ENCODE measurements around the gene CDH4. TPM values are rescaled to one million over a fixed set of nuclear protein-coding genes. Genes with fewer than 3 reads are reported as not detected.

The CDH4 gene
- total and polyA plus RNA-seq, 2 of the 8 experiments (the other 6 are each of a cell fraction or from before 2014, with no cell fraction given) = 4.3 to 7.9 TPM

DNA sequence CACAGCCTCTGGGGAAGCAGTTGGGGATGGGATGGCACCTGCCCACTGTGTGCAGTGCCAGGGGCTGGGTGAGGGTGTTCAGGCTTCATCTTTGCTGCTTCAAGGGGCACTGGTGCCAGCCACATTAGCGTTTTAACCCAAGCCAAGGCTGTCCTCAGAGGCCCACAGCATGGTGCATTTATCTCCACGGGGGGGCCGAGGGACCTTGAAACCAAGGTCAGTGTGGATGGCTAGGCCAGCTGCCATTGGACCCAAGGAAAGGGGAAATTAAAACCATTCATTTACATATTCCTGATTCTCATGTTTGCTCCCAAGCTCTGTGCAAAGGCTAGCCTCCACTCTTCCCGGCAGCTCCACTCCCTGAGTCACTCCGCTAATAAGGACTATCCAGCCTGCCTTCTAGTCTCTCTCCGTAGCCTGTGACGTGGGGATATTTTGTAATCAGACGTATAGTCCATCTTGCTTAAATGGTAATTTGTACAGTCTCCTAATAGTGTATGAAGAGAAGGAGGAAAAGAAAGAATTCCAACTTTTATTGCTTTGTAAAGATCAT, 197.1 kb downstream of the CDH4 start:
- Histone ChIP-seq H2BK20ac (ENCODE audit: low read length) (peak overlapping the region; percentile 38), H4K91ac (replicated peaks; ENCODE audit: insufficient read length, low read length) (peak overlapping the region; percentile 87), H3K4me1 (replicated peaks in 1 of 4; ENCODE audit: control insufficient read depth in 3 of 4, insufficient read depth in 4 of 4, low read length in 3 of 4) (peaks cover 11 to 30% (median 23%) of the 10 kb centered on the region in 4 experiments), H2AFZ (ENCODE audit: low read length) (no peak overlapping the region), H3K18ac (ENCODE audit: extremely low read depth, low read length) (0 out of 2 replicates have a peak overlapping the region, but pooled peaks have one; percentile 10), H3K9ac (replicated peaks in 1 of 4; ENCODE audit: extremely low read depth in 1 of 4, low read depth in 3 of 4, low read length in 3 of 4) (no peak overlapping the region), H3K36me3 (ENCODE audit: control insufficient read depth in 2 of 4, insufficient read depth in 4 of 4, low read length in 3 of 4) (no peaks in the 10 kb centered on the region), H3K9me3 (ENCODE audit: insufficient read depth in 2 of 2, low read depth in 1 of 2, low read length in 1 of 2) (no peaks in the 10 kb centered on the region), H2AK5ac (ENCODE audit: low read depth, low read length) (no peak overlapping the region), H2BK12ac (ENCODE audit: low read depth, low read length) (peak overlapping the region; percentile 35; the same call in 1 of the 2 replicates), H4K5ac (ENCODE audit: insufficient read length, low read depth, low read length) (no peak overlapping the region), H3K79me2 (ENCODE audit: control insufficient read depth in 1 of 2, insufficient read depth in 2 of 2, low read length in 2 of 2) (no peaks in the 10 kb centered on the region), H3K4ac (replicated peaks; ENCODE audit: insufficient read length, low read depth, low read length) (peak overlapping the region; percentile 79), H3K14ac (ENCODE audit: insufficient read length) (no peak overlapping the region), H3K23ac (ENCODE audit: insufficient read length) (no peak overlapping the region), H4K8ac (ENCODE audit: extremely low read depth, insufficient read depth, low read length) (peak overlapping the region; percentile 11; the same call in 1 of the 2 replicates), H3K79me1 (ENCODE audit: low read depth, low read length) (no peaks in the 10 kb centered on the region), H2BK15ac (ENCODE audit: low read length) (0 out of 2 replicates have a peak overlapping the region, but pooled peaks have one; percentile 54), H3K27ac (ENCODE audit: low read depth, low read length) (no peak overlapping the region), H4K20me1 (replicated peaks in 1 of 2; ENCODE audit: control insufficient read depth in 1 of 2, insufficient read depth in 2 of 2, low read length in 2 of 2) (no peaks in the 10 kb centered on the region), H3K4me2 (ENCODE audit: insufficient read depth in 1 of 2, low read depth in 2 of 2, low read length in 2 of 2) (no peak overlapping the region; a peak in 2 of 4 replicates), H3K27me3 (replicated peaks in 1 of 4; ENCODE audit: control insufficient read depth in 3 of 4, extremely low read depth in 1 of 4, insufficient read depth in 3 of 4, low read length in 3 of 4) (peaks cover 0 to 4% (median 0%) of the 10 kb centered on the region in 4 experiments; a peak in 2 of 7 replicates), H3K23me2 (ENCODE audit: low read depth, low read length) (no peaks in the 10 kb centered on the region; the same call in 1 of the 2 replicates), H3K56ac (replicated peaks; ENCODE audit: insufficient read length, low read depth, low read length) (no peak overlapping the region), H2BK120ac (replicated peaks; ENCODE audit: low read depth, low read length) (peak overlapping the region; percentile 80), H2BK5ac (ENCODE audit: low read depth, low read length) (no peak overlapping the region; the same call in 1 of the 2 replicates), H3K4me3 (ENCODE audit: extremely low read depth in 1 of 4, insufficient read depth in 2 of 4, low read depth in 3 of 4, low read length in 4 of 4) (no peak overlapping the region; a peak in 1 of 8 replicates)
- ChIA-PET CTCF (ENCODE audit: partially characterized antibody) (no interaction called here), POLR2A (ENCODE audit: partially characterized antibody) (interaction anchor here (1.1 kb wide), 1 partner anchor 13 kb away, joined by 6 read pairs; no protein-coding TSS in a partner anchor)
- FAIRE-seq = no peak
- TF ChIP-seq SUZ12 (IDR thresholded peaks at IDR 0.05; ENCODE audit: low read length) = no peak
- TF ChIP-seq CHD1 (IDR thresholded peaks at IDR 0.05; ENCODE audit: low read depth, low read length) = no peak
- TF ChIP-seq CEBPB (IDR thresholded peaks at IDR 0.05; ENCODE audit: low read depth, low read length) = no peak
- no peak for TF ChIP-seq RXRA (IDR thresholded peaks at IDR 0.05; ENCODE audit: insufficient read depth, low read depth, low read length)
- TF ChIP-seq EZH2 (IDR thresholded peaks at IDR 0.05; ENCODE audit: low read depth, low read length, severe bottlenecking) = no peak
- 87% methylated on average over 7 of the region's 8 CpGs; no CpG with 5 or more reads in 1 of the 2 experiments for WGBS, 2 experiments (ENCODE audit: extremely low coverage in 1 of 2, insufficient coverage in 1 of 2, insufficient read length in 1 of 2, insufficient replicate concordance in 2 of 2, low coverage in 1 of 2, low lambda C conversion rate in 2 of 2, missing lambda C conversion rate in 1 of 2)
- no peak for DNase-seq (ENCODE audit: low read depth in 1 of 2, low spot score in 2 of 2)

Measured in H1 (cell line).